ENCODE results near the gene ATXN3L.
A peak's percentile ranks its signal among the peaks of the same experiment; 100 is the strongest.

ATXN3L gene

GRCh38 chrX:13270360-13270759 is 49.5 kb downstream of the ATXN3L start:
- TF ChIP-seq CTCF (IDR thresholded peaks at IDR 0.05; ENCODE audit: extremely low read depth, insufficient read depth, missing control alignments), result no peak
- in situ Hi-C loops (cut with MboI; ENCODE audit: low pct_unique_long_range_greater_than_20kb, low sequenced_read_pairs, unreplicated experiment), result loop anchor here (25.0 kb wide), 1 partner anchor 442 kb away; no protein-coding TSS in a partner anchor
- DNase-seq (ENCODE audit: low spot score), result no peak

GRCh38 chrX:13268874-13269273 is 51.0 kb downstream of the ATXN3L start:
- no peak for DNase-seq (ENCODE audit: low spot score)
- TF ChIP-seq CTCF (IDR thresholded peaks at IDR 0.05; ENCODE audit: extremely low read depth, insufficient read depth, missing control alignments), result peak; percentile 3
- in situ Hi-C loops (cut with MboI; ENCODE audit: low pct_unique_long_range_greater_than_20kb, low sequenced_read_pairs, unreplicated experiment), result loop anchor here (25.0 kb wide), 1 partner anchor 443 kb away; no protein-coding TSS in a partner anchor
